Lung microvascular endothelial cell (primary cell): ENCODE results near the gene CUEDC2. TPM values are rescaled to one million over a fixed set of nuclear protein-coding genes. Genes with fewer than 3 reads are reported as not detected.

Experiments
- total RNA-seq: library from RNA; depleted of rRNA; stranded (reverse); fragments of >200 nt; gene quantifications from 2 replicates; pipeline ENCODE4 v1.2.1, GENCODE V29; 2014

CUEDC2 gene
- total RNA-seq, 1 donor from 2014 or later, result 36.3 TPM

Other genes with a start within 250 kb of the CUEDC2 start
- not detected in 2 replicates for gene ELOVL3, start 206.3 kb downstream of the CUEDC2 start, total RNA-seq
- gene PITX3, start 191.1 kb downstream of the CUEDC2 start, total RNA-seq, result not detected in 2 replicates
- gene GBF1, start 187.0 kb downstream of the CUEDC2 start, total RNA-seq, result 10.3 and 10.9 TPM in 2 replicates
- 12.0 and 16.9 TPM in 2 replicates for gene NFKB2, start 36.9 kb downstream of the CUEDC2 start, total RNA-seq
- under 0.01 and 0.60 TPM in 2 replicates for gene PSD, start 13.8 kb downstream of the CUEDC2 start, total RNA-seq
- gene FBXL15, start 11.7 kb downstream of the CUEDC2 start, total RNA-seq, result 4.8 and 6.3 TPM in 2 replicates
- gene C10orf95, start 19.0 kb upstream of the CUEDC2 start, total RNA-seq, result 0.22 TPM in 1 of 2 replicates, not detected in the other
- gene ACTR1A, start 70.1 kb upstream of the CUEDC2 start, total RNA-seq, result 141 and 159 TPM in 2 replicates
- gene SUFU, start 71.4 kb upstream of the CUEDC2 start, total RNA-seq, result 3.0 and 3.1 TPM in 2 replicates
- 42.7 and 67.5 TPM in 2 replicates for gene TRIM8, start 211.9 kb upstream of the CUEDC2 start, total RNA-seq